GM18511 (cell line): ENCODE measurements around the gene ZNF462.

ENCODE experiments used
- ATAC-seq: cut with Tn5 transposase; IDR thresholded peaks from one replicate; pipeline ENCODE4 v1.9.1; 2021; ENCODE audit warnings: mild to moderate bottlenecking, moderate library complexity; ENCODE audit not compliant: unreplicated experiment

Gene ZNF462

GRCh38 chr9:106922026-106922425 lies 59.1 kb downstream of the ZNF462 start:
- no peak for ATAC-seq

GRCh38 chr9:106925392-106925791 lies 62.4 kb downstream of the ZNF462 start:
- ATAC-seq, result no peak

GRCh38 chr9:106927916-106928315 lies 65.0 kb downstream of the ZNF462 start:
- ATAC-seq, result no peak

GRCh38 chr9:106928350-106928749 lies 65.4 kb downstream of the ZNF462 start:
- ATAC-seq, result no peak

- ATAC-seq, result no peak
Measured at GRCh38 chr9:106929471-106930177, 66.7 kb downstream of the ZNF462 start.

- ATAC-seq, result no peak
Measured at GRCh38 chr9:106930477-106930876, 67.5 kb downstream of the ZNF462 start.

GRCh38 chr9:106931466-106931865 lies 68.5 kb downstream of the ZNF462 start:
- no peak for ATAC-seq

- no peak for ATAC-seq
Measured at GRCh38 chr9:106932178-106932577, 69.2 kb downstream of the ZNF462 start.

GRCh38 chr9:106932675-106933074 lies 69.7 kb downstream of the ZNF462 start:
- ATAC-seq, result no peak

GRCh38 chr9:106933470-106933869 lies 70.5 kb downstream of the ZNF462 start:
- no peak for ATAC-seq

- ATAC-seq, result no peak
Measured at GRCh38 chr9:106934442-106935238, 71.7 kb downstream of the ZNF462 start.

GRCh38 chr9:106936680-106937079 lies 73.7 kb downstream of the ZNF462 start:
- ATAC-seq, result no peak

- ATAC-seq, result no peak
Measured at GRCh38 chr9:106941916-106942315, 79.0 kb downstream of the ZNF462 start.

- no peak for ATAC-seq
Measured at GRCh38 chr9:106945727-106946660, 83.0 kb downstream of the ZNF462 start.

- no peak for ATAC-seq
Measured at GRCh38 chr9:106947106-106947900, 84.3 kb downstream of the ZNF462 start.

- ATAC-seq, result no peak
Measured at GRCh38 chr9:106953174-106953573, 90.2 kb downstream of the ZNF462 start.

GRCh38 chr9:106954558-106954957 lies 91.6 kb downstream of the ZNF462 start:
- no peak for ATAC-seq

GRCh38 chr9:106954974-106955850 lies 92.2 kb downstream of the ZNF462 start:
- ATAC-seq, result no peak

GRCh38 chr9:106956971-106957370 lies 94.0 kb downstream of the ZNF462 start:
- ATAC-seq, result no peak
